ENCODE results near the gene ZNF607. TPM values are rescaled to one million over a fixed set of nuclear protein-coding genes. Genes with fewer than 3 reads are reported as not detected.
"Not testable (repeated sequence)": the region's sequence is repeated elsewhere in the genome, so short reads cannot be mapped to it uniquely, and the experiment has no call there.

The ZNF607 gene
- total RNA-seq (2021; fragmentation: NEBNext Ultra II Directional; extraction: Animal tissue kit (Norgen Biotek cat#: 25700)) = 1 to 10 TPM; 2.1 to 5.1 (median 3.5) TPM
- long read RNA-seq, partial matches to known transcripts = 0 of 4 reads
- long read RNA-seq, other reads (novel, unspliced or antisense) = 4 of 4 reads

- H3K27me3 Mint-ChIP-seq (ENCODE audit: insufficient read depth) = no peaks in the 10 kb centered on the region
- H3K4me1 Mint-ChIP-seq (ENCODE audit: low read depth) = peaks cover 13% of the 10 kb centered on the region
- peak; percentile 75; the same call in 1 of the 2 replicates for TF ChIP-seq CTCF (IDR thresholded peaks at IDR 0.05)
- H3K27ac Mint-ChIP-seq = peak within 1 kb of the TSS; percentile 84
- H3K36me3 Mint-ChIP-seq (ENCODE audit: low read depth) = peaks cover 16% of the 10 kb centered on the region
- peaks cover 5% of the 10 kb centered on the region; the same call in 1 of the 2 replicates for H3K9me3 Mint-ChIP-seq
- peak within 1 kb of the TSS; percentile 97 for H3K4me3 Mint-ChIP-seq
- peak; percentile 84 for DNase-seq
Observed at GRCh38 chr19:37719111-37719926, at the start of gene ZNF607. TSS of gene ZNF607 (minus strand) at chr19:37719761. CDS start at chr19:37711618, 8,143 bp downstream.

- H3K36me3 Mint-ChIP-seq (ENCODE audit: low read depth) = peaks cover 60% of the 10 kb centered on the region
- H3K9me3 Mint-ChIP-seq = peaks cover 3% of the 10 kb centered on the region
- DNase-seq = peak; percentile 27
Observed at GRCh38 chr19:37763488-37763887, 43.9 kb upstream of the ZNF607 start.

GRCh38 chr19:37757683-37758082 lies 38.1 kb upstream of the ZNF607 start:
- H3K27me3 Mint-ChIP-seq (ENCODE audit: insufficient read depth); H3K27ac Mint-ChIP-seq; DNase-seq; H3K9me3 Mint-ChIP-seq; H3K4me1 Mint-ChIP-seq (ENCODE audit: low read depth); H3K4me3 Mint-ChIP-seq: not testable (repeated sequence)
- peaks cover 51% of the 10 kb centered on the region for H3K36me3 Mint-ChIP-seq (ENCODE audit: low read depth)

More at GRCh38 chr19:37763488-37763887, 43.9 kb upstream of the ZNF607 start:
- Mint-ChIP-seq H3K27me3 (ENCODE audit: insufficient read depth) (no peaks in the 10 kb centered on the region; the same call in 1 of the 2 replicates), H3K4me3 (no peak overlapping the region), H3K4me1 (ENCODE audit: low read depth) (no peaks in the 10 kb centered on the region), H3K27ac (no peak overlapping the region)
- TF ChIP-seq CTCF (IDR thresholded peaks at IDR 0.05) = no peak

- Mint-ChIP-seq H3K27ac (no peak overlapping the region), H3K4me3 (no peak overlapping the region), H3K27me3 (ENCODE audit: insufficient read depth) (no peaks in the 10 kb centered on the region; the same call in 1 of the 2 replicates), H3K9me3 (peaks cover 93% of the 10 kb centered on the region), H3K4me1 (ENCODE audit: low read depth) (no peaks in the 10 kb centered on the region), H3K36me3 (ENCODE audit: low read depth) (peaks cover 88% of the 10 kb centered on the region)
- no peak for DNase-seq
- no peak for TF ChIP-seq CTCF (IDR thresholded peaks at IDR 0.05)
Observed at GRCh38 chr19:37738371-37738770, 18.8 kb upstream of the ZNF607 start.

- Mint-ChIP-seq H3K36me3 (ENCODE audit: low read depth) (peaks cover 15% of the 10 kb centered on the region), H3K4me1 (ENCODE audit: low read depth) (no peaks in the 10 kb centered on the region), H3K27me3 (ENCODE audit: insufficient read depth) (no peaks in the 10 kb centered on the region), H3K27ac (no peak overlapping the region), H3K4me3 (no peak overlapping the region), H3K9me3 (peaks cover 15% of the 10 kb centered on the region)
- DNase-seq = no peak
- TF ChIP-seq CTCF (IDR thresholded peaks at IDR 0.05) = no peak
Observed at GRCh38 chr19:37725181-37725580, 5.6 kb upstream of the ZNF607 start.

- Mint-ChIP-seq H3K36me3 (ENCODE audit: low read depth) (peaks cover 16% of the 10 kb centered on the region), H3K27ac (peak overlapping the region; percentile 61; the same call in 1 of the 2 replicates), H3K4me3 (peak overlapping the region; percentile 97), H3K9me3 (peaks cover 5% of the 10 kb centered on the region; the same call in 1 of the 2 replicates), H3K4me1 (ENCODE audit: low read depth) (peaks cover 13% of the 10 kb centered on the region), H3K27me3 (ENCODE audit: insufficient read depth) (no peaks in the 10 kb centered on the region)
- no peak for DNase-seq
- peak; percentile 28 for TF ChIP-seq CTCF (IDR thresholded peaks at IDR 0.05)
Observed at GRCh38 chr19:37719927-37720265, 335 bp upstream of the ZNF607 start.
